ENCODE measurements around the gene NTPCR. TPM values are rescaled to one million over a fixed set of nuclear protein-coding genes. Genes with fewer than 3 reads are reported as not detected.

The NTPCR gene
- total and polyA plus RNA-seq, 2 donors from 2014 or later, result 40.2 to 95.7 TPM

GRCh38 chr1:232905331-232906034 is 44.9 kb upstream of the NTPCR start:
- no peaks in the 10 kb centered on the region for H3K36me3 ChIP-seq (ENCODE audit: control insufficient read depth in 2 of 3, insufficient read depth in 3 of 3, low read length in 3 of 3)
- intact Hi-C loops (cut with DNase I), result no loop called here
- no peak for FAIRE-seq
- H3K27ac ChIP-seq (ENCODE audit: low read depth in 2 of 2, low read length in 2 of 2), result no peak overlapping the region
- H3K27me3 ChIP-seq (ENCODE audit: control insufficient read depth, insufficient read depth, low read length), result no peaks in the 10 kb centered on the region
- TF ChIP-seq CTCF (IDR thresholded peaks at IDR 0.05; ENCODE audit: borderline replicate concordance, extremely low read depth, insufficient read depth), result no peak
- H3K9ac ChIP-seq (ENCODE audit: low read length in 3 of 3), result no peak overlapping the region
- H3K4me1 ChIP-seq (ENCODE audit: control insufficient read depth in 2 of 3, insufficient read depth in 2 of 3, low read depth in 1 of 3, low read length in 3 of 3), result peaks cover 0 to 3% (median 0%) of the 10 kb centered on the region in 3 donors
- no peaks in the 10 kb centered on the region for H3K9me3 ChIP-seq (ENCODE audit: control insufficient read depth in 2 of 3, insufficient read depth in 1 of 3, low read length in 3 of 3)
- DNase-seq, result peak in 1 of 5 donors; percentile 41
- H3K4me3 ChIP-seq (ENCODE audit: low read length in 3 of 3), result no peak overlapping the region

- no peak for TF ChIP-seq CTCF (IDR thresholded peaks at IDR 0.05; ENCODE audit: borderline replicate concordance, extremely low read depth, insufficient read depth)
- Histone ChIP-seq H3K4me1 (ENCODE audit: control insufficient read depth in 2 of 3, insufficient read depth in 2 of 3, low read depth in 1 of 3, low read length in 3 of 3) (no peaks in the 10 kb centered on the region), H3K9ac (ENCODE audit: low read length in 3 of 3) (no peak overlapping the region), H3K36me3 (ENCODE audit: control insufficient read depth in 2 of 3, insufficient read depth in 3 of 3, low read length in 3 of 3) (no peaks in the 10 kb centered on the region), H3K27me3 (ENCODE audit: control insufficient read depth, insufficient read depth, low read length) (no peaks in the 10 kb centered on the region), H3K27ac (ENCODE audit: low read depth in 2 of 2, low read length in 2 of 2) (no peak overlapping the region), H3K9me3 (ENCODE audit: control insufficient read depth in 2 of 3, insufficient read depth in 1 of 3, low read length in 3 of 3) (no peaks in the 10 kb centered on the region), H3K4me3 (ENCODE audit: low read length in 3 of 3) (no peak overlapping the region)
- intact Hi-C loops (cut with DNase I), result no loop called here
- no peak for FAIRE-seq
- no peak for DNase-seq
Measured at GRCh38 chr1:232906441-232906840, 44.0 kb upstream of the NTPCR start.

GRCh38 chr1:232908831-232909230 is 41.6 kb upstream of the NTPCR start:
- H3K27ac ChIP-seq (ENCODE audit: low read depth in 2 of 2, low read length in 2 of 2), result no peak overlapping the region
- no peak overlapping the region for H3K9ac ChIP-seq (ENCODE audit: low read length in 3 of 3)
- intact Hi-C loops (cut with DNase I), result no loop called here
- no peaks in the 10 kb centered on the region for H3K9me3 ChIP-seq (ENCODE audit: control insufficient read depth in 2 of 3, insufficient read depth in 1 of 3, low read length in 3 of 3)
- H3K4me1 ChIP-seq (ENCODE audit: control insufficient read depth in 2 of 3, insufficient read depth in 2 of 3, low read depth in 1 of 3, low read length in 3 of 3), result peaks cover 0 to 3% (median 0%) of the 10 kb centered on the region in 3 donors
- FAIRE-seq, result no peak
- H3K27me3 ChIP-seq (ENCODE audit: control insufficient read depth, insufficient read depth, low read length), result no peaks in the 10 kb centered on the region
- H3K4me3 ChIP-seq (ENCODE audit: low read length in 3 of 3), result no peak overlapping the region
- DNase-seq, result no peak
- TF ChIP-seq CTCF (IDR thresholded peaks at IDR 0.05; ENCODE audit: borderline replicate concordance, extremely low read depth, insufficient read depth), result no peak
- no peaks in the 10 kb centered on the region for H3K36me3 ChIP-seq (ENCODE audit: control insufficient read depth in 2 of 3, insufficient read depth in 3 of 3, low read length in 3 of 3)
